GM12875 (cell line): ENCODE results near the gene FN3K.

Source experiments
- H3K4me3 ChIP-seq: one replicate; pipeline ENCODE4 v1.5.1; 2011; ENCODE audit warnings: low read depth, low read length, control low read depth
- TF ChIP-seq, protein P1 (sequence below): IDR thresholded peaks from 2 replicates; pipeline ENCODE4 v1.5.1; 2011; ENCODE audit warnings: low read depth, mild to moderate bottlenecking, control low read depth, inconsistent platforms, low read length, moderate library complexity, borderline replicate concordance; ENCODE audit not compliant: insufficient read depth

The FN3K gene

DNA sequence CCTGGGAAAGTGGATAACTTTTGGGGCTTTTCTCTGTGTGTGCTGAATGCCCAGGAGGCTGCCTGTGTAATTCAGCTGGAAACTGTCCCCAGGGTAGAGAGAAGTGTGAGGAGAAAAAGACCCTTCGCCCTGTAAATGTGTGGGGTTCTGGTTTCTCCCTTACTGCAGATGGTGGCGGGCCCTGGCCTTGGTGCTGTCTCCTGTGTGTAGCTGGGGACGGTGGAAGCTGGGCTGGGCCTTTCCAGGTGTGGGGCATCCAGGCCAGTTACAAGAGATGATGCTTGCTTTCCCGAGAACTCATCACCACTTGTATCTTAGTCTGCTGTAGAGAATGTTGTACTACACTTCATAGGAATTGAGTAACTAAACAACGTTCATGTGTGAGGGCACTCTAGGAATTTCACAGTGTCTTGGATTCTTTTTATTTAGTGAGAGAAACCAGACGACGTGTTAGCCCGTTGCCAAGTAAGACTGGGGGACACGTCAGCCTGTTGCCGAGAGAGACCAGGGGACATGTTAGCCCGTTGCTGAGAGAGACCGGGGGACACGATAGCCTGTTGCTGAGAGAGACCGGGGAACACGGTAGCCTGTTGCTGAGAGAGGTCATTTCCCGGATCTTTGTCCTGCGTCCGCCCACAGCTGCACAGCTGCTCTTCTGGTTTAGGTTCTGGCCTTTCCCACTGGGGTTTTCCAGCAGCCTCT, 59.5 kb downstream of the FN3K start:
- TF ChIP-seq, protein P1, sequence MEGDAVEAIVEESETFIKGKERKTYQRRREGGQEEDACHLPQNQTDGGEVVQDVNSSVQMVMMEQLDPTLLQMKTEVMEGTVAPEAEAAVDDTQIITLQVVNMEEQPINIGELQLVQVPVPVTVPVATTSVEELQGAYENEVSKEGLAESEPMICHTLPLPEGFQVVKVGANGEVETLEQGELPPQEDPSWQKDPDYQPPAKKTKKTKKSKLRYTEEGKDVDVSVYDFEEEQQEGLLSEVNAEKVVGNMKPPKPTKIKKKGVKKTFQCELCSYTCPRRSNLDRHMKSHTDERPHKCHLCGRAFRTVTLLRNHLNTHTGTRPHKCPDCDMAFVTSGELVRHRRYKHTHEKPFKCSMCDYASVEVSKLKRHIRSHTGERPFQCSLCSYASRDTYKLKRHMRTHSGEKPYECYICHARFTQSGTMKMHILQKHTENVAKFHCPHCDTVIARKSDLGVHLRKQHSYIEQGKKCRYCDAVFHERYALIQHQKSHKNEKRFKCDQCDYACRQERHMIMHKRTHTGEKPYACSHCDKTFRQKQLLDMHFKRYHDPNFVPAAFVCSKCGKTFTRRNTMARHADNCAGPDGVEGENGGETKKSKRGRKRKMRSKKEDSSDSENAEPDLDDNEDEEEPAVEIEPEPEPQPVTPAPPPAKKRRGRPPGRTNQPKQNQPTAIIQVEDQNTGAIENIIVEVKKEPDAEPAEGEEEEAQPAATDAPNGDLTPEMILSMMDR = no peak
- no peak overlapping the region for H3K4me3 ChIP-seq

- TF ChIP-seq, protein P1 = no peak
- H3K4me3 ChIP-seq = no peak overlapping the region
These were observed 60.2 kb downstream of the FN3K start for GRCh38 chr17:82795615-82796014.

- H3K4me3 ChIP-seq = no peak overlapping the region
- TF ChIP-seq, protein P1 = no peak
These were observed 61.6 kb downstream of the FN3K start for GRCh38 chr17:82797061-82797460.

- TF ChIP-seq, protein P1 = no peak
- H3K4me3 ChIP-seq = no peak overlapping the region
These were observed 63.3 kb downstream of the FN3K start for GRCh38 chr17:82798752-82799151.

DNA sequence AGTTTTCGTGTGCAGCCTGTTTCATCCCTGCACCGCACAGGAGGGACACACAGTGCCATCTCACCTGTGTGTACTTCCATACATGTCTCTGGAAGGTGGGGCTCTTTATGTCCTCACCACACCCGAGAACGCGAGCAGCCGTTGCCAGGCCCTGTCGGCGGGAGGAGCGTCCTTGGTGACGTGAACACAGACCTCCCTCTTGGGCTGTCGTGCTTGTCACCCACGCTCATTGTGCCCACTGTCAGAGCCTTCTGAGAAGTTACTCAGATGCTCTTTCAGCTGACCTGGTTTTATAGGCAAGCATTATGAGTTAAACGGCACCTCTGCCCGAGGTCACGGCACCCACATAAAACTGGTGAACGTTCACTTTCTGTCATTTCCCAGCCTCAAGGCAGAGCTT, 64.2 kb downstream of the FN3K start:
- TF ChIP-seq, protein P1 = no peak
- no peak overlapping the region for H3K4me3 ChIP-seq
